ENCODE measurements around the gene PLEKHF1. TPM values are rescaled to one million over a fixed set of nuclear protein-coding genes. Genes with fewer than 3 reads are reported as not detected.
A peak's percentile ranks its signal among the peaks of the same experiment; 100 is the strongest.
"Not testable (repeated sequence)": the region's sequence is repeated elsewhere in the genome, so short reads cannot be mapped to it uniquely, and the experiment has no call there.

Gene PLEKHF1
- total and polyA plus RNA-seq, 2 donors: 17.8 to 35.4 TPM

GRCh38 chr19:29709440-29709798 is 44.2 kb downstream of the PLEKHF1 start:
- peaks cover 8 to 48% of the 10 kb centered on the region in 2 donors for H3K36me3 ChIP-seq (ENCODE audit: control insufficient read depth in 2 of 2, insufficient read depth in 2 of 2, low read length in 1 of 2)
- peaks cover 5 to 33% of the 10 kb centered on the region in 2 donors for H3K4me1 ChIP-seq (ENCODE audit: control insufficient read depth in 2 of 2, insufficient read depth in 2 of 2, low read length in 2 of 2)
- H3K27ac ChIP-seq (ENCODE audit: low read depth in 1 of 2, low read length in 1 of 2); H3K4me3 ChIP-seq (ENCODE audit: low read length in 2 of 2); H3K9me3 ChIP-seq (ENCODE audit: control insufficient read depth in 2 of 2, insufficient read depth in 1 of 2, low read length in 1 of 2); DNase-seq (ENCODE audit: low read depth in 6 of 9, low spot score in 9 of 9); H3K27me3 ChIP-seq (ENCODE audit: control insufficient read depth in 2 of 2, insufficient read depth in 1 of 2, low read length in 1 of 2): not testable (repeated sequence)
- WGBS: 100% methylated on average over 2 of the region's 2 CpGs

GRCh38 chr19:29711584-29712132 is 46.4 kb downstream of the PLEKHF1 start:
- H3K4me3 ChIP-seq (ENCODE audit: low read length in 2 of 2): no peak overlapping the region
- peaks cover 5 to 33% of the 10 kb centered on the region in 2 donors for H3K36me3 ChIP-seq (ENCODE audit: control insufficient read depth in 2 of 2, insufficient read depth in 2 of 2, low read length in 1 of 2)
- DNase-seq (ENCODE audit: low read depth in 6 of 9, low spot score in 9 of 9): peak in 1 of 9 donors; percentile 64
- peak overlapping the region; percentile 69 to 73 for H3K27ac ChIP-seq (ENCODE audit: low read depth in 1 of 2, low read length in 1 of 2)
- WGBS: 55% methylated on average over 6 of the region's 6 CpGs
- no peaks in the 10 kb centered on the region for H3K27me3 ChIP-seq (ENCODE audit: control insufficient read depth in 2 of 2, insufficient read depth in 1 of 2, low read length in 1 of 2)
- peaks cover 11 to 46% of the 10 kb centered on the region in 2 donors for H3K4me1 ChIP-seq (ENCODE audit: control insufficient read depth in 2 of 2, insufficient read depth in 2 of 2, low read length in 2 of 2)
- H3K9me3 ChIP-seq (ENCODE audit: control insufficient read depth in 2 of 2, insufficient read depth in 1 of 2, low read length in 1 of 2): no peaks in the 10 kb centered on the region

- no peak for DNase-seq (ENCODE audit: low read depth in 6 of 9, low spot score in 9 of 9)
- H3K4me1 ChIP-seq (ENCODE audit: control insufficient read depth in 2 of 2, insufficient read depth in 2 of 2, low read length in 2 of 2): peaks cover 11 to 48% of the 10 kb centered on the region in 2 donors
These were observed 47.7 kb downstream of the PLEKHF1 start for GRCh38 chr19:29712744-29713516.

DNA sequence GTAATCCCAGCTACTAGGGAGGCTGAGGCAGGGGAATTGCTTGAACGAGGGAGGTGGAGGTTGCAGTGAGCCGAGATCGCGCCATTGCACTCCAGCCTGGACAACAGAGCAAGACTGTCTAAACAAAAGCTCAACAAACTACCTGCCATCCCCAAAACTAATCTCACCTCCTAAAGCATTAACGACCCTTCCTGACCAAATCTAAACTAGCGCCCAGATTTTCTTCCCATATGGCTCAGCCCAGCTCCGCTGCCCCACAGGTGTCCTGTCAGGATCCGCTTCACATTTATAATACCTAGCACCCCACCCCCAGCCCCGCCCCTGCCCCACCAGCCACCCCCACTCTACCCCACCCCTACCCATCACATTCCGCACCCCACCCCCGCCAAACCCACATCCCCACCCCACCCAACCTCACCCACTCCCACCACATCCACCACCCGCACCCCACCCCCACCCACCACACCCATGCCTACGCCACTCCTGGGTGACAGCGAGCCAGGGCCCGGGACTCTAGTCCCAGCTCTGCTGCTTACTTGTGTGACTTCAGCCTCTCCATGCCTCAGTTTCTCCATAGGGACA is 49.2 kb downstream of the PLEKHF1 start:
- Histone ChIP-seq H3K27me3 (ENCODE audit: control insufficient read depth in 2 of 2, insufficient read depth in 1 of 2, low read length in 1 of 2) (no peaks in the 10 kb centered on the region), H3K4me3 (ENCODE audit: low read length in 2 of 2) (peak overlapping the region; percentile 74 to 76), H3K4me1 (ENCODE audit: control insufficient read depth in 2 of 2, insufficient read depth in 2 of 2, low read length in 2 of 2) (peaks cover 11 to 46% of the 10 kb centered on the region in 2 donors), H3K36me3 (ENCODE audit: control insufficient read depth in 2 of 2, insufficient read depth in 2 of 2, low read length in 1 of 2) (peaks cover 0 to 10% of the 10 kb centered on the region in 2 donors), H3K9me3 (ENCODE audit: control insufficient read depth in 2 of 2, insufficient read depth in 1 of 2, low read length in 1 of 2) (no peaks in the 10 kb centered on the region), H3K27ac (ENCODE audit: low read depth in 1 of 2, low read length in 1 of 2) (peak overlapping the region; percentile 76 to 93)
- 43% methylated on average over 15 of the region's 15 CpGs for WGBS
- peak in 3 of 9 donors; percentile 31 to 40 (median 33) for DNase-seq (ENCODE audit: low read depth in 6 of 9, low spot score in 9 of 9)

More at GRCh38 chr19:29712744-29713516, 47.7 kb downstream of the PLEKHF1 start:
- 79% methylated on average over 9 of the region's 9 CpGs for whole genome bisulfite sequencing
- H3K36me3 ChIP-seq (ENCODE audit: control insufficient read depth in 2 of 2, insufficient read depth in 2 of 2, low read length in 1 of 2): peaks cover 5 to 21% of the 10 kb centered on the region in 2 donors
- no peaks in the 10 kb centered on the region for H3K9me3 ChIP-seq (ENCODE audit: control insufficient read depth in 2 of 2, insufficient read depth in 1 of 2, low read length in 1 of 2)
- H3K27me3 ChIP-seq (ENCODE audit: control insufficient read depth in 2 of 2, insufficient read depth in 1 of 2, low read length in 1 of 2): no peaks in the 10 kb centered on the region
- H3K4me3 ChIP-seq (ENCODE audit: low read length in 2 of 2): no peak overlapping the region
- peak overlapping the region; percentile 55 to 61 for H3K27ac ChIP-seq (ENCODE audit: low read depth in 1 of 2, low read length in 1 of 2)

GRCh38 chr19:29714953-29715700 is 49.9 kb downstream of the PLEKHF1 start, which contains the start of gene C19orf12:
C19orf12 (minus strand) TSS chr19:29715261; CDS start chr19:29708413, 6,848 bp downstream.
- H3K27me3 ChIP-seq (ENCODE audit: control insufficient read depth in 2 of 2, insufficient read depth in 1 of 2, low read length in 1 of 2): no peaks in the 10 kb centered on the region
- peaks cover 11 to 46% of the 10 kb centered on the region in 2 donors for H3K4me1 ChIP-seq (ENCODE audit: control insufficient read depth in 2 of 2, insufficient read depth in 2 of 2, low read length in 2 of 2)
- peak within 1 kb of the TSS; percentile 74 to 76 for H3K4me3 ChIP-seq (ENCODE audit: low read length in 2 of 2)
- peak within 1 kb of the TSS; percentile 86 to 93 for H3K27ac ChIP-seq (ENCODE audit: low read depth in 1 of 2, low read length in 1 of 2)
- peaks cover 0 to 10% of the 10 kb centered on the region in 2 donors for H3K36me3 ChIP-seq (ENCODE audit: control insufficient read depth in 2 of 2, insufficient read depth in 2 of 2, low read length in 1 of 2)
- H3K9me3 ChIP-seq (ENCODE audit: control insufficient read depth in 2 of 2, insufficient read depth in 1 of 2, low read length in 1 of 2): no peaks in the 10 kb centered on the region
- peak in 6 of 9 donors; percentile 43 to 79 (median 56) for DNase-seq (ENCODE audit: low read depth in 6 of 9, low spot score in 9 of 9)
- under 1% methylated on average over 72 of the region's 72 CpGs for WGBS

DNA sequence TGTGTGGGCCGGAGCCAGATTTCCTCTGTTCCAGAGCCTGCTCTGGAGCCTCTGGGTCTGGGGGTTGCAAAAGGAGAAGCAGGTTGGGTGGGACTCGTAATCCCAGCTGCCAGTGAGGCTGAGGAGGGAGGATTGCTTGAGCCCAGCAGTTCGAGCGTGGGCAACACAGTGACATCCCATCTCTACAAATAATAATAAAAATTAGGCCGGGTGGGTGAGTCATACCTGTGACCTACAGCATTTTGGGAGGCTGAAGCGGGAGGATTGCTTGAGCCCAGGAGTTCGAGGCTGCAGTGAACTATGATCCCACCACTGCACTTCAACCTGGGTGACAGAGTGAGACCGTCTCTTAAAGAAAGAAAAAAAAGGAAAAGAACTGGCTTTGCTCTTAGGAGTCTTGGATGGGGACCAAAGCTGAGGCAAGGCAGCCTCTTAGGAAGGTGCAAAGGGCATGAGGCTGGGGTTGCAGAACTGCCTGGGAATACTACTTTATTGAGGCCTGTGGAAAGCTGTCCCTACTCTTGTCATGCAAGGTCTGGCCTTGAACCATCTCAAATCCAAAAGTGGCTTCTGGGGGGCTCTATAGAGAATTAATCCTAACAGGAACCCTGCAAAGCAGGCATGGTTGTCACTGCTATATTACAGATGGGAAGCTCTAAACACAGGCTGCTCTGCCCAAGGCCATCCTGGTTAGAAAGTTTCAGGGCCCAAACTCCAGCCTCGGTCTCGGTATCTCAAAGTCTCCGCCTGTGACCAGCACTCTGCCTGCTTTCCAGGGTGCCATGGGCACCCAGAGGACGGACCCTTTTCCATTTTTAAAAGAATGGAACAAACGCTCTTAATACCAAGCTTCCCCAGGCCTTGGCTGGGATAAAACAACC is 50.7 kb downstream of the PLEKHF1 start:
- H3K4me3 ChIP-seq (ENCODE audit: low read length in 2 of 2): peak overlapping the region; percentile 74 to 76
- 63% methylated on average over 13 of the region's 13 CpGs for WGBS
- DNase-seq (ENCODE audit: low read depth in 6 of 9, low spot score in 9 of 9): no peak

DNA sequence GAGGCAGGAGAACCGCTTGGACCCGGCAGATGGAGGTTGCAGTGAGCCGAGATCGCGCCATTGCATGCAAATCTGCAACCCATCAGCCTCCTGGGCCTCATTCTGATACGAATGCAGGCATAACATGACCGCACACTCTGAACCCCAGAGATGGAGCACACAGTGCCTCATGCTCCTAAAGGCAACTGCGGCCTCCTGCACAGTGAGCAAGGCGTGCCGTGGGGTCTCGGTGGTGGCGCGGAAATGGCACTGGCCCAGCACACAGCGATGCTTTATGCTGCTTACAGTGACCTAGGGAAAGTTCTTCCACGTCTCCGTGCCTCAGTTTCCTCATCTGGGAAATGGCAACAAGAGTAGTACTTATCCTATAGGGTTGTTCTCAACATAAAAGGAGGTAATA is 51.8 kb downstream of the PLEKHF1 start:
- Histone ChIP-seq H3K27me3 (ENCODE audit: control insufficient read depth in 2 of 2, insufficient read depth in 1 of 2, low read length in 1 of 2) (no peaks in the 10 kb centered on the region), H3K4me1 (ENCODE audit: control insufficient read depth in 2 of 2, insufficient read depth in 2 of 2, low read length in 2 of 2) (peaks cover 11 to 33% of the 10 kb centered on the region in 2 donors), H3K36me3 (ENCODE audit: control insufficient read depth in 2 of 2, insufficient read depth in 2 of 2, low read length in 1 of 2) (peaks cover 0 to 7% of the 10 kb centered on the region in 2 donors), H3K27ac (ENCODE audit: low read depth in 1 of 2, low read length in 1 of 2) (no peak overlapping the region), H3K4me3 (ENCODE audit: low read length in 2 of 2) (no peak overlapping the region), H3K9me3 (ENCODE audit: control insufficient read depth in 2 of 2, insufficient read depth in 1 of 2, low read length in 1 of 2) (no peaks in the 10 kb centered on the region)
- DNase-seq (ENCODE audit: low read depth in 6 of 9, low spot score in 9 of 9): no peak
- WGBS: 94% methylated on average over 16 of the region's 16 CpGs

More for the DNA sequence above, 50.7 kb downstream of the PLEKHF1 start:
- no peaks in the 10 kb centered on the region for H3K27me3 ChIP-seq (ENCODE audit: control insufficient read depth in 2 of 2, insufficient read depth in 1 of 2, low read length in 1 of 2)
- H3K4me1 ChIP-seq (ENCODE audit: control insufficient read depth in 2 of 2, insufficient read depth in 2 of 2, low read length in 2 of 2): peaks cover 11 to 39% of the 10 kb centered on the region in 2 donors
- peak overlapping the region; percentile 86 to 93 for H3K27ac ChIP-seq (ENCODE audit: low read depth in 1 of 2, low read length in 1 of 2)
- peaks cover 0 to 7% of the 10 kb centered on the region in 2 donors for H3K36me3 ChIP-seq (ENCODE audit: control insufficient read depth in 2 of 2, insufficient read depth in 2 of 2, low read length in 1 of 2)
- no peaks in the 10 kb centered on the region for H3K9me3 ChIP-seq (ENCODE audit: control insufficient read depth in 2 of 2, insufficient read depth in 1 of 2, low read length in 1 of 2)

DNA sequence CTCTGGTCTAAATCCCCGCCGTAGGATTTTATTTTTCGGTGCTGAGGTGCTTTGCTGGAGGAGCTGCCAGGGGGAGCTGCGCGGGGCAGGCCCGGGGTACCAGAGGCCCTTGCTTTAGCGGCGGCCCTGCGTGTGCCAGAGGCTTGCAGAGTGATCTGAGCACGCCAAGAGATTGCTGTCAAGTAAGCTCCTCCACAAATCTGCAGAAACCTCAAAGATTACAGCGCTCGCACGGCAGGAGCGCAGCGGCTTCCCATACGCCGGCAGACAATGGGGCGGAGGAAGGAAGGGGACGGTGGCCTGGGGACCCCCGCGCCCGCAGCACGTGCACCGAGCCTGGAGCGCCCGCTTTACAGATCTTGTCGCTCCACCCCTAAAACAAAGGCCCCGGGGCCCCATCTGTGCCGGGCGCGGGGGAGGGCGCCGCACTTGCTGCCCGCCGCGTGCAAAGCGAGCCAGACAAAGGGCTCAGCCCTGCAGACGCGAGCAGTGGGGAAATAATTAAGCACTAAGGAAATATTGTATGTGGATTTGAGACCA is 58.9 kb downstream of the PLEKHF1 start:
- no peaks in the 10 kb centered on the region for H3K9me3 ChIP-seq (ENCODE audit: control insufficient read depth in 2 of 2, insufficient read depth in 1 of 2, low read length in 1 of 2)
- WGBS: under 1% methylated on average over 39 of the region's 39 CpGs
- peaks cover 13 to 30% of the 10 kb centered on the region in 2 donors for H3K4me1 ChIP-seq (ENCODE audit: control insufficient read depth in 2 of 2, insufficient read depth in 2 of 2, low read length in 2 of 2)
- H3K36me3 ChIP-seq (ENCODE audit: control insufficient read depth in 2 of 2, insufficient read depth in 2 of 2, low read length in 1 of 2): no peaks in the 10 kb centered on the region
- peak in 8 of 9 donors; percentile 50 to 89 (median 71) for DNase-seq (ENCODE audit: low read depth in 6 of 9, low spot score in 9 of 9)
- peak overlapping the region; percentile 78 to 85 for H3K27ac ChIP-seq (ENCODE audit: low read depth in 1 of 2, low read length in 1 of 2)
- H3K27me3 ChIP-seq (ENCODE audit: control insufficient read depth in 2 of 2, insufficient read depth in 1 of 2, low read length in 1 of 2): peaks cover 0 to 3% of the 10 kb centered on the region in 2 donors
- peak overlapping the region; percentile 5 to 20 for H3K4me3 ChIP-seq (ENCODE audit: low read length in 2 of 2)

Measured in thymus (tissue), 11 donors.